NCI-H2029 (cell line): ENCODE results near the gene LRRC27.

ENCODE experiments used
- DNase-seq: peaks from one replicate; lab custom pipeline; 2025; lab: John Stamatoyannopoulos, UW

Gene LRRC27

DNA sequence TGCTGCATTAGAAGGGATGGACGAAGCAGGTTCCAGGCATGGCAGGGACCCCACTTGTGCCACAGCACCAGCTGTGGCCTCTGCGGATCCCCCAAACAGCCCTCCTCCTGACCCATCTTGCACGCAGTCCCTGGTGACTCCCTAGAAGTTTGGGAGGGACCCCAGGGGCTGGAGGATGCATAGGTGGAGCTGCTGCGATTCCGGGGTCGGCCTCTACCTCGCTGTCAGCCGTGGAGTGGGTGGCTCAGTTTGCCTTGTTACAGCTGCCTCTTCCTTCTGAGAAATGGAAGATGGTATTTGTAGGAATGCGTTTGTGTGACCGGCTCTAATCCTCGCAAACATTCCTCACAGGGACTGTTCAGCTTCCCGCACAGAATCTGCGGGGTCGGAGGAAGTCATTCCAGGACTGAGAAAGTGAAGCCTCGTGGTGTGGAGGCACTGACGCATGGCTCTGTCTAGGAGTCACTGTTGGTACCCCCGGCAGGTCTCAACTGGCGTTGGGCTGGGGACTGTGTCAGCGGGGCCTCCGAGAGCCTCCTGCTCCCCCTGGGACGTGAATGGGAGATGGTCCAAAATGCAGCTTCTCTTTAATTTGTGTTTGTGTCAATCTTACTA lies 82.5 kb downstream of the LRRC27 start:
- DNase-seq: no peak

DNA sequence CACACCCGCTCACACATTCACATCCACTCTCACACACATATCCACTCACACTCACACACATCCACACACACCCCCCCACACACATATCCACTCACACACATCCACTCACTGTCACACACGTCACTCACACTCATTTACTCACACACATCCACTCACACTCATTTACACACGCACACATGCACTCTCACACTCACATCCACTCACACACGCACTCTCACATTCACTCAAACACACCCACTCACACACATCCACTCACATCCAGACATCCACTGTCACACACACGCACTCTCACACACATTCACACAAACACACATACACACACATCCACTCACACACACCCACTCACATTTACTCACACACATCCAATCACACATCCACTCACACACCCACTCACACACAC lies 83.3 kb downstream of the LRRC27 start:
- no peak for DNase-seq

GRCh38 chr10:132415956-132416355 lies 84.0 kb downstream of the LRRC27 start:
- no peak for DNase-seq

DNA sequence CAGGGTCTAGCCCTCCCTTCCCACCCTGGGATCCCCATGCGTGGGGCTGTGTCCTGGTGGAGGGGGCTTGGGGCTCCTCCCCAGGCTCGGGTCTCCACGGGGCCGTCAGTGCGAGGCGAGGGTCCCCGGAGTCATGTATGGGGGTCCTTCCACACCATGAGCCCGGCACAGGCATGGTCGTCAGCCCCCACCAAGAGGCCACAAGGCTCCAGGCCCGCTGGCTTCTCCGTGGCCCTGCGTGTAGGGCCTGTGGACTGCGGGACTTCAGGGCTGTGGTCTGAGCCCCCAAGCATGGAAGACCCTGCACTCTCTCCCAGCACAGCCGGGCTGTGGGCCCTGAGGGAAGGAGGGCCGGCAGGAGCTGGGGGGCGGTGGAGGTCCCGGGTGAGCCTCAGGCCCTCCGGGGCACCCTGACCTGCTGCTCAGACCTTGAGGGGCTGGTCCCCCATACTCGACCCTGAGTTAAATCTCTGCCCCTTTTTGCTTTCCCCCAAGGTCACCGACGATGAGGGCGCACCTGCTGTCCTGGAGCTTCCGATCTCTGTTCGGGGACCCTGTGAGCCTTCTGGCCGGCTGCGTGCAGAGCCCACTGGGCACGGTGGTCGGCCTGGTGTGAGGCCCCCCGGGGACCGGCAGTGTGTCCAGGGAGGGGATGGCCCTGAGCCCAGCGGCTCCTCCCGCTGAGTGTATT lies 84.7 kb downstream of the LRRC27 start:
- DNase-seq: no peak

DNA sequence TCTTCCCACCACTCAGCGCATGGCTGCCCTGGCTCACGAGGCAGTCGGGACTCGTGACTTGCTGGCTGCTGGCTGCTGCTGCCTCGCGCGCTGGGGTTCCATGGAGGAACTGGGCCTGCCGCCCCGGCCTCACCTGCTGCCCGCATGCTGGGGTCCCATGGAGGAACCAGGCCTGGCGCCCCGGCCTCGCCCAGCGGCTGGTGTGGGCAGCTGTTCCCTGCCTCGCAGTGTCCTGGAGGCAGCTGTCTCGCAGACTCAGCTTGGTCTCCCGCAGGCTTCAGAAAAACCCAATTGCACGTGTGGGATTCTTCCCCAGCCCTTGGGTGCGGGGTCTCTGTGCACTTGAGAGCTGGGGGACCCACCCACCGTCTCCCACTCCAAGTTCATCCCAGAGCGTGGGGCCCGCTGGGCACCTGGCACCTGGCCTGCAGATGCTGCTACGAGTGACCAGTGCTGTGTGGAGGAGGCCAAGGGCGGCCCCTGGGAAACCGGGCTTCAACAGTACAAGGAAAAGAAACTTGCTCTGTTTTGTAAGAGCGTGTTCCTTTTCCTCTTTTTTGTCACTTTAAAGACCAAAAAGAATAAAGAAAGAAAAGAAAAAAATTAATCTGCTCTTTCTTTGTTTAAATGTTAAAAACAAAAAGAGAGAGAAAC lies 85.4 kb downstream of the LRRC27 start:
- no peak for DNase-seq

DNA sequence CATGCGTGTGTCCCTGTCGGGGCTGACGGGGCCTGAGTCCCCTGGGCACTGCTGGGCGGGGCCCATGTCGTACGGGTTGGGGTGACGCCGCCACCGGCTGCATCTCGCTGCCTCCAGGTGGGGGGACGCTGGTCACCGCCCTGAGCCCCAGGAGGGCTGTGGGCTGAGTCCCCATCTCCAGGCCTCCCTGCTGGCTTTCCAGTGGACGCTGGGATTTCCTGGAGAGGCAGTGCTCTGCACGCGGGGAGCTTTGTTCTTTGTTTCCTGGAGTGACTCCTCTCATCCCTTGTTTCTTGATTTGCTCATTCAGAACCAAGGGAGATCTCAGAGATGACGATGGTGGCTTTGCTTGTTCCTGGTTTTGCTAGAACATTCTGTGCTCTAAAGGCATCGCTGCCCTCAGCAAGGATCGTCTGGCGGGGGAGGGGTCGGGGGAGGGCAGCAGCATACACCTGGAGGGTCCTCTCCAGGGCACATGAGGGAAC lies 86.0 kb downstream of the LRRC27 start:
- no peak for DNase-seq

DNA sequence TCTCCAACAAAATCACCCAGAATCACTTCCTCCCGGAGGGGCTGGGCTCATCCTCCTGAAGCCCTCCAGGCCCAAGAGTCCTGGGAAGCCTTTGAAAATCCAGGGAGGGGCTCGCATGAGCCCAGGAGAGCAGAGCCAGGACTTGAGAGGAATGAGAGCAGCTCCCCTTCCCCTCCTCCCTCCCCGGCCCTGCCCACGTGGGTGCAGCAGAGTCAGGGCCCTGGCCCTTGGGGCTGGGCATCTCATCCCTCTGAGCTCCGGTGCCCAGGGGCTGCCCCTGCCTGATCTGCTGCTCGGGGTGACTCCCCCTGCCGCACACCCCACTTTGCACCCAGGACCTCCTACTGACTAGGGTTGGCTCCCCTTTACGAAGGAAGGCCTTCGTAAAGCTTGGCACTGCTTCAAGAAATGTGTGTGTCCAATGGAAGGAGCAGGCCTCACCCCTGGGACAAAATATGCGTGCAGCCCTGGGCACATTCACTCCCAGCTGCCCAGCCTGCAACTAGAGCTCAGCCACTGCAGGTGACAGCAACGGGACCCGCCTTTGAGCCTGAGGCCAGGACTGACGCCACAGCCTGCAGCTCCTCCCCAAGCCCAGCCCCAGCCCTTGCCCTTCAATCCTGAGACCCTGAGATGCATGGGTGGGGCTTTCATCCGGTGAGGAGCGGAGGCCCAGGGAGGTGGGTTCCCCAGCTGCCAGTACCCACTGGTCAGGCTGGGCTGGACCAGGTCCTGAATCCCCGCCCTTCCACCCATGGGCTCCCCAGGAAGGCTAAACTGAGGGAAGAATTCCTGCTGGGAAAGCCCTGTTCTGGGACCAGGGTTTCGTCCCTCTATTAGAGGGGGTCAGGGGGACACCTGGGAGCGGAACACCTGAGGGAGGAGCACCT lies 86.8 kb downstream of the LRRC27 start:
- peak; percentile 8 for DNase-seq

DNA sequence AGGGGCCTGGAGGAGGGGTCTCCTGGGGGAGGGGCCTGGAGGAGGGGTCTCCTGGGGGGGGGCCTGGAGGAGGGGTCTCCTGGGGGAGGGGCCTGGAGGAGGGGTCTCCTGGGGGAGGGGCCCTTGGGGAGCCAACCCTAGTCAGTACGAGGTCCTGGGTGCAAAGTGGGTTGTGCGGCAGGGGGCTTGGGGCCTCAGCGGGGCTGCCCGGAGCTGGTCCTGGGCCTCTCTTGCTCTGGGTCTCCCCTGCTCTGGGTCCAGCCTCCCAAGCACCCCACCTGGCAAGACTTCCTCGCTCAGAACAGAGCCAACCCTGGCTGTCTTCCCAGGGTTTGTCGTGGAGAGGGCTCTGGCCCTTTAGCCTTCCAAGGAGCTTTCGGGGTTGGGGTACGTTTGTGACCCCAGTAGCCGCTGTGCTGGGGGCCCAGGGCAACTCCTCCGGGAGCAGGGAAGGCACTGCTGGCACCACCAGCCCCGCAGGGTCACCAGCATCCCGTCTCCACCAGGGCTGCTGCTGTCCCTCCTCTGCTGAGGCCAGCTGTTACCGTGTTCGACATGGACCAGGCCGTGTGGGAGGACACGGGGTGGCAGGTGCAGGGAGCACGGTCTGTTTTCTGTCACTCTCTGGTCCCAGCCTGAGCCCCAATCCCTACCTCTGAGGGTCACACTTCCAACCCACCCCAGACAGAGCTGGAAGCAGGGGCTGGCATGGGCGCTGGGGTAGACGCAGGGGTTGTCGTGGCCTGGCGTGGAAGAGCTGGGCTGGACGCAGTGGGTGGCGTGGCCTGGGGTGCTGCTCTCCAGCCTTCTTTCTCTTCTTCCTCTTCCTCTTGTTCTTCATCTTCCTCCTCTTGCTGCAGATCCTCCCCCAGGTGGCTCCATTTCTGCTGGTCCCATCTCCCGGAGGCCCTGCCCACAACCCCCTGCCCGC lies 87.8 kb downstream of the LRRC27 start:
- no peak for DNase-seq

DNA sequence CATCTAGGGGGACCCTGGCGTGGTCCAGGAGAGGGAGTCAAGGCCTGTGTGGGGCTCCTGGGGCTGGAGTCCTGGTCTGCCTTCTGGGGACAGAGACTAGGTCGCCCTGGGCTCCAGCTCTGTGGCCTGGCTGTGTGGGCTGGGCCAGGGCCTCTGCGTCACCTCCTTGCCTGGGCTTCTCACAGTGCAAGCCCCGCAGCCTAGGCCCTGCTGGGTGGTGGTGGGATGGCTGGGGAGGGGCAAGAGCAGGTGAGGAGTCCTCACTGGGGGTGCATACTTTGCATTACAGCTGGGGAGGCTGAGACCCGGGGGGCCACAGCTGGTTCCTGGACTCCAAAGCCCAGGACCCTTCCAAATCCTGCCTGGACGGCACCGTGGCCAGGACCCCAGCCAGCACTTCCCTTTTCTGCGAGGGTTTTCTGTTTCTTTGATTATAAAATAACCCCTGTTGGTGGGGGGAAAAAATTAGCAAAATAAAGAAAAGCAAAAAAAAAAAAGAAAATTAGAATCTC lies 88.5 kb downstream of the LRRC27 start:
- no peak for DNase-seq

DNA sequence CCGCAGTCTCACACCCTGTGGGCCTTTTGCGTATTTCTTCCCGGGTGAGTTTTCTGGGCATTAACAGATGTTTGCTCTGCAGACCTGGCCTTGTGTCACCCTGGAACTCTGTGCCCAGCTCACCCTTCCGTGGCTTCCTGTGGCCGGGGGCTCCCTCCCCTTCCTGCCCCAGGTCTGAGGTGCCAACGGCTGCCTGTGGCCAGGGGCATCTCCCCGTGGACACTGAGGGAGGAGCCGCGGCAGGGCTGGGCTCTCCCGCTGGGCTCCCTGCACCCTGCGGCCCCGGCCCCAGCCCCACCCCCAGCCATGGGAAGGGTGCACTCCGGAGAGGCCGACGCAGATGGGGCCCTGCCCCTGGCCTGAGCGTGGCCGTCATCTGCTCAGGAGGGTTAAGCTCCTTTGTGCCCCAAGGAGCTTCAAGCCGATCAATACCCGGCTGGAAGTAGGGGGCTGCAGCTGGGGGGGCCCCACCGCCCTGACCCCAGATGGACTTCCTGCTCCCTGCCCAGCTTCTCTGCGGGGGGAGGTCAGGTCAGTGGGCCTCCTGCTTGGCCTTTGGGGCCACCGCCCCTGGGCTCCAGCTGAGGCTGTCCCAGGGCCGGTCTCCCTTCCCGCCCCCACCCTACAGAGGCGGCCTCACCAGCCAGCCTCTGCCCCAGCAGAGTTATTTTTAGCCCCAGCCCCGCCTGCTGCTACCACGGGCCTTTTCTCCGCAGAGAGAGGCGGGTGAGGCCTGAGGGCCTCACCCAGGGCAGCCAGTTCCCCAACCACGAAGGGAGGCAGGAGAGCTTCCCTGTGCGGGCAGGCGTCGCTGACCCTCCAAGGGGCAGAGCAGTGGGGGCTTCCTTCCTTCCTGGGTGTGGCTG lies 89.2 kb downstream of the LRRC27 start:
- no peak for DNase-seq

GRCh38 chr10:132421847-132422751 lies 90.1 kb downstream of the LRRC27 start:
- DNase-seq: no peak

GRCh38 chr10:132422903-132423825 lies 91.2 kb downstream of the LRRC27 start:
- DNase-seq: no peak

DNA sequence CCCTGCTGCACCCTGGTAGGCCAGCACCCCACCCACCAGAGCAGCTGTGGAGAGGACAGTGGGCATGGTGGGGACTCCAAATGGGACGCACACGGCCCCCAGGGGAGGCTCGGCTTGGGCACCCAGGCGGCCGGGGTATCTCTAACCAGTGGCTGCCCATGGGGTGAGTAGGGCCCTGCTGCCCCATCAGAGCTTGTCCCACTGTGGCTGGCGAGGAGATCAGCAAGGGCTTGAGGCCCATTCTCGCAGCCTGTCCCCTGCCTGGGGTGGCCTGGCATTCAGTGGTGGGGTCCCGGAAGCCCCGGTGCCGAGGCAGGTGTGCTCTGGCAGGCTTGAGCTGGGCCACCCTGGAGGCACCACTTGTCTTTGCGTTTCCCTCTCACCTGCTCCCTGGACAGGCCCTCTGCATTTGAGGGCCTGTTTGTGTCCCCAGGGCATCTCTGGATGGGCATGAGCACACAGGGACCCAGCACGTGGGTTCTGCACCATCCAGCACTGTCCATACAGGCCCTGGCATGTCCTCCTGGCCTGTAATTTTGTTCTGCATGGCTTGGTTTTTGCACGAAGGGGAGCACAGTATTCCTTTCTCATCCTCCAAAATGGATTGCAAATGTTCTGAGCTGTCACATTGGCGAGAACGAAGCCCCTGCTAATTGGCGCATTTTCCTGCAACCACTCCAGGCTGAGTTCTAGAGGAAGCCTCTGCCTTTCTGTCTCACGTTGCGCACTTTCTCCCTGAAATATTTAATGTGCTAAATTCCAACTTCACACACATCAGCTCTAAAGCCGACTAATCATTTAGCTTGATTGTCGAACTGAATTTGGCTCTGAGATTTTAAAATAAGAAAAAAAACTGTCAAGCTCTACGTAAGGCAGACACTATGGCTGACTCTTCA lies 92.2 kb downstream of the LRRC27 start:
- DNase-seq: no peak

GRCh38 chr10:132425029-132425756 lies 93.2 kb downstream of the LRRC27 start:
- DNase-seq: no peak

- no peak for DNase-seq
Observed at GRCh38 chr10:132425757-132426155, 93.8 kb downstream of the LRRC27 start.
